Mucosa of descending colon (tissue), 3 donors: Measurements from ENCODE around the gene ARHGEF28. TPM values are rescaled to one million over a fixed set of nuclear protein-coding genes. Genes with fewer than 3 reads are reported as not detected.

Experiments used
- ATAC-seq: fragments of 200-7000 bp; cut with Tn5 transposase; one replicate; pipeline ENCODE4 v1.9.1; 2020; ENCODE audit warnings: mild to moderate bottlenecking, moderate library complexity
- DNase-seq, 3 donors: peaks; one replicate each; pipeline ENCODE4 v3.0.0-alpha.2; 2020
- H3K36me3 ChIP-seq: fragments of 200-600 bp; one replicate; pipeline ENCODE4 v1.8.0; 2021; ENCODE audit warnings: low read depth, mild to moderate bottlenecking
- H3K4me1 ChIP-seq: fragments of 200-600 bp; one replicate; pipeline ENCODE4 v1.8.0; 2021; ENCODE audit warnings: low read depth, mild to moderate bottlenecking
- H3K4me3 ChIP-seq: fragments of 200-600 bp; one replicate; pipeline ENCODE4 v1.8.0; 2021; ENCODE audit warnings: mild to moderate bottlenecking
- H3K9me3 ChIP-seq: fragments of 200-600 bp; one replicate; pipeline ENCODE4 v1.8.0; 2021; ENCODE audit warnings: mild to moderate bottlenecking
- CTCF ChIP-seq: fragments of 200-600 bp; IDR thresholded peaks from one replicate; pipeline ENCODE4 v1.8.0; 2022; ENCODE audit warnings: antibody characterized with exemption, mild to moderate bottlenecking
- intact Hi-C, 2 donors: fragments of 100-400 bp; cut with DNase I in 1 of 2; cut with micrococcal nuclease in 1 of 2; formaldehyde crosslinking; loops; one replicate each; pipeline versions ENCODE4 v1.11.0 to v1.11.1; 2022; cut with DNase I, micrococcal nuclease
- total RNA-seq, 3 donors: library from RNA; stranded (reverse); fragmentation: NEBNext Ultra II Directional in 2 of 3; extraction: Animal tissue kit (Norgen Biotek cat#: 25700) in 2 of 3; gene quantifications; one replicate each; pipeline versions ENCODE4 v1.2.1 to v1.2.4, GENCODE V29; 2021 to 2023
- donor health status: DM: no; HTN: no; CAD: no; lungs with moderate emphysema.
- donor health status: DM: no; HTN: no; CAD: no.
- donor health status: DM: no; HTN: yes; CAD: no.

The ARHGEF28 gene
- total RNA-seq, 3 donors from 2014 or later: 5.4 to 21.7 (median 11.6) TPM

GRCh38 chr5:73766902-73767301, 140.9 kb downstream of the ARHGEF28 start:
- Histone ChIP-seq H3K36me3 (no peaks in the 10 kb centered on the region), H3K4me1 (no peaks in the 10 kb centered on the region), H3K4me3 (no peak overlapping the region), H3K9me3 (peaks cover 7% of the 10 kb centered on the region)
- DNase-seq: no peak
- ATAC-seq: no peak
- intact Hi-C loops: no loop called here
- TF ChIP-seq CTCF: no peak

GRCh38 chr5:73770172-73771025, 144.4 kb downstream of the ARHGEF28 start:
- H3K9me3 ChIP-seq: peaks cover 7% of the 10 kb centered on the region
- no peaks in the 10 kb centered on the region for H3K4me1 ChIP-seq
- no peak for ATAC-seq
- H3K36me3 ChIP-seq: no peaks in the 10 kb centered on the region
- intact Hi-C loops: no loop called here
- H3K4me3 ChIP-seq: no peak overlapping the region
- DNase-seq: no peak
- no peak for TF ChIP-seq CTCF

GRCh38 chr5:73774924-73775323, 148.9 kb downstream of the ARHGEF28 start:
- H3K4me3 ChIP-seq: no peak overlapping the region
- no peaks in the 10 kb centered on the region for H3K4me1 ChIP-seq
- no peak for TF ChIP-seq CTCF
- no peaks in the 10 kb centered on the region for H3K36me3 ChIP-seq
- DNase-seq (no peak), ATAC-seq (no peak)
- H3K9me3 ChIP-seq: no peaks in the 10 kb centered on the region
- intact Hi-C loops: no loop called here

GRCh38 chr5:73776405-73776804, 150.4 kb downstream of the ARHGEF28 start:
- ATAC-seq (no peak), DNase-seq (no peak)
- Histone ChIP-seq H3K4me1 (no peaks in the 10 kb centered on the region), H3K9me3 (no peaks in the 10 kb centered on the region), H3K4me3 (no peak overlapping the region), H3K36me3 (no peaks in the 10 kb centered on the region)
- TF ChIP-seq CTCF: no peak
- intact Hi-C loops: no loop called here

- no peak for DNase-seq
- no peaks in the 10 kb centered on the region for H3K36me3 ChIP-seq
- intact Hi-C loops: no loop called here
- no peaks in the 10 kb centered on the region for H3K9me3 ChIP-seq
- no peaks in the 10 kb centered on the region for H3K4me1 ChIP-seq
- TF ChIP-seq CTCF: no peak
- ATAC-seq: no peak
- H3K4me3 ChIP-seq: no peak overlapping the region
Measured at GRCh38 chr5:73777192-73777591, 151.2 kb downstream of the ARHGEF28 start.
